Measurements from ENCODE around the gene ATMIN.
A peak's percentile ranks its signal among the peaks of the same experiment; 100 is the strongest.

ATMIN gene

GRCh38 chr16:81003610-81004460 lies 31.8 kb upstream of the ATMIN start:
- no peak for DNase-seq
- no peak for TF ChIP-seq CTCF (IDR thresholded peaks at IDR 0.05)
- H3K9me3 Mint-ChIP-seq, result peaks cover 18% of the 10 kb centered on the region
- H3K4me1 Mint-ChIP-seq, result peaks cover 44% of the 10 kb centered on the region
- no peaks in the 10 kb centered on the region for H3K27me3 Mint-ChIP-seq (ENCODE audit: low read depth, poor library complexity)
- no peak overlapping the region for H3K27ac Mint-ChIP-seq
- H3K36me3 Mint-ChIP-seq (ENCODE audit: low read depth), result peaks cover 38% of the 10 kb centered on the region
- H3K4me3 Mint-ChIP-seq, result peak overlapping the region; percentile 28

GRCh38 chr16:81004646-81005353 lies 30.8 kb upstream of the ATMIN start:
- Mint-ChIP-seq H3K4me3 (peak overlapping the region; percentile 97), H3K27ac (peak overlapping the region; percentile 21), H3K36me3 (ENCODE audit: low read depth) (peaks cover 28% of the 10 kb centered on the region), H3K9me3 (peaks cover 9% of the 10 kb centered on the region), H3K27me3 (ENCODE audit: low read depth, poor library complexity) (no peaks in the 10 kb centered on the region), H3K4me1 (peaks cover 45% of the 10 kb centered on the region)
- TF ChIP-seq CTCF (IDR thresholded peaks at IDR 0.05), result peak; percentile 74
- peak; percentile 12 for DNase-seq

- Mint-ChIP-seq H3K27me3 (ENCODE audit: low read depth, poor library complexity) (no peaks in the 10 kb centered on the region), H3K4me3 (peak overlapping the region; percentile 97), H3K27ac (peak overlapping the region; percentile 95), H3K9me3 (no peaks in the 10 kb centered on the region), H3K4me1 (peaks cover 45% of the 10 kb centered on the region), H3K36me3 (ENCODE audit: low read depth) (peaks cover 21% of the 10 kb centered on the region)
- TF ChIP-seq CTCF (IDR thresholded peaks at IDR 0.05), result no peak
- peak; percentile 6 for DNase-seq
These were observed 30.0 kb upstream of the ATMIN start for GRCh38 chr16:81005610-81006161.

GRCh38 chr16:81006211-81006812 lies 29.3 kb upstream of the ATMIN start:
- peak; percentile 75 for DNase-seq
- H3K9me3 Mint-ChIP-seq, result no peaks in the 10 kb centered on the region
- TF ChIP-seq CTCF (IDR thresholded peaks at IDR 0.05), result no peak
- H3K27ac Mint-ChIP-seq, result peak overlapping the region; percentile 100
- peaks cover 24% of the 10 kb centered on the region for H3K36me3 Mint-ChIP-seq (ENCODE audit: low read depth)
- no peaks in the 10 kb centered on the region for H3K27me3 Mint-ChIP-seq (ENCODE audit: low read depth, poor library complexity)
- peaks cover 45% of the 10 kb centered on the region for H3K4me1 Mint-ChIP-seq
- H3K4me3 Mint-ChIP-seq, result peak overlapping the region; percentile 97

GRCh38 chr16:81006813-81007695 lies 28.6 kb upstream of the ATMIN start, which contains the start of the genes CENPN and CMC2:
CENPN (plus strand) TSS chr16:81007214; CDS start chr16:81011940, 4,726 bp downstream.
CMC2 (minus strand) TSS chr16:81006885; CDS start chr16:80997394, 9,491 bp downstream.
- TF ChIP-seq CTCF (IDR thresholded peaks at IDR 0.05), result no peak
- H3K4me3 Mint-ChIP-seq, result peak within 1 kb of the TSS; percentile 97
- peak within 1 kb of the TSS; percentile 100 for H3K27ac Mint-ChIP-seq
- H3K27me3 Mint-ChIP-seq (ENCODE audit: low read depth, poor library complexity), result no peaks in the 10 kb centered on the region
- peaks cover 45% of the 10 kb centered on the region for H3K4me1 Mint-ChIP-seq
- H3K36me3 Mint-ChIP-seq (ENCODE audit: low read depth), result peaks cover 24% of the 10 kb centered on the region
- H3K9me3 Mint-ChIP-seq, result no peaks in the 10 kb centered on the region
- DNase-seq, result peak; percentile 96

Measured in nephron progenitor cell (in vitro differentiated cells).